Measurements from ENCODE around the gene PLEKHG5.

DNA sequence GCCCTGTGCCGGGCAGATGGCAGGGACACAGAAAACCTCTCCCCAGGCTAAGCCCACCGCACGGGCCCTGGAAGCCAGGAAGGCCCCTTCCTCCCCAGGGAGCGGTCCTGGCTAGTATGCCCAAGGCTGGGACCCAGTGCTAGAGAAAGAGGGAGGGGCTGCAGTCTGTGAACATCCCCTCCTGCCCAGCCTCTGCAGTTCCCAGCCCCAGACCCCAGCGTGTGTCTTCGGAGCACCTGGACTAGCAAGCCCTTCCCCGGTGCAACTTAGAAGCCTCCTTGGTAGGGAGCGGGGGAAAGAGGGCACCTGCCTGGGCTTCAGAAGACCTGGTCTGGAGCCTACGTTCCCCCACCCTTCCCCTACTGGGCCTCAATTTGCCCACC lies 2.1 kb downstream of the PLEKHG5 start:
- no peak for TF ChIP-seq CTCF (IDR thresholded peaks at IDR 0.05)
- TF ChIP-seq POLR2A (IDR thresholded peaks at IDR 0.05), result no peak

All from uterus (tissue), 2 donors.